SJSA1 (cell line): Measurements from ENCODE around the gene ROBO2. TPM values are rescaled to one million over a fixed set of nuclear protein-coding genes. Genes with fewer than 3 reads are reported as not detected.

ENCODE experiments used
- DNase-seq, 2 experiments: peaks; one replicate each; pipeline ENCODE4 v3.0.0-alpha.2; 2015 to 2020; ENCODE audit warnings: low spot score in 2 of 2, low read depth in 1 of 2
- H3K27ac ChIP-seq: fragments of 250-450 bp; sonication (Bioruptor Pico); 2 replicates; pipeline ENCODE4 v1.5.1; 2020; ENCODE audit warnings: mild to moderate bottlenecking, moderate library complexity
- H3K27me3 ChIP-seq: fragments of 250-450 bp; sonication (Bioruptor Pico); replicated peaks from 2 replicates; pipeline ENCODE4 v1.5.1; 2020; ENCODE audit warnings: mild to moderate bottlenecking, moderate library complexity
- H3K36me3 ChIP-seq: fragments of 250-450 bp; sonication (Bioruptor Pico); 2 replicates; pipeline ENCODE4 v1.5.1; 2020; ENCODE audit warnings: mild to moderate bottlenecking
- H3K4me1 ChIP-seq: fragments of 250-450 bp; sonication (Bioruptor Pico); replicated peaks from 2 replicates; pipeline ENCODE4 v1.6.1; 2021; ENCODE audit warnings: mild to moderate bottlenecking
- H3K4me3 ChIP-seq: fragments of 250-450 bp; sonication (Bioruptor Pico); 2 replicates; pipeline ENCODE4 v1.5.1; 2020; ENCODE audit warnings: mild to moderate bottlenecking
- H3K9me3 ChIP-seq: fragments of 250-450 bp; sonication (Bioruptor Pico); replicated peaks from 2 replicates; pipeline ENCODE4 v1.5.1; 2020; ENCODE audit warnings: mild to moderate bottlenecking
- total RNA-seq: library from RNA; depleted of rRNA; stranded (reverse); fragments of >200 nt; shearing (Covaris generic); gene quantifications from 2 replicates; pipeline ENCODE4 v1.2.3, GENCODE V29; 2014

ROBO2 gene
- total RNA-seq, 1 experiment from 2014 or later = not detected

GRCh38 chr3:77539014-77539413 lies 499.1 kb downstream of the ROBO2 start:
- H3K4me1 ChIP-seq = no peaks in the 10 kb centered on the region
- H3K27ac ChIP-seq = no peak overlapping the region
- no peak for DNase-seq
- H3K27me3 ChIP-seq = no peaks in the 10 kb centered on the region
- no peak overlapping the region for H3K4me3 ChIP-seq
- no peaks in the 10 kb centered on the region for H3K9me3 ChIP-seq
- H3K36me3 ChIP-seq = no peaks in the 10 kb centered on the region

GRCh38 chr3:77539677-77540076 lies 499.8 kb downstream of the ROBO2 start:
- no peak for DNase-seq
- H3K27ac ChIP-seq = no peak overlapping the region
- H3K4me3 ChIP-seq = no peak overlapping the region
- no peaks in the 10 kb centered on the region for H3K27me3 ChIP-seq
- H3K4me1 ChIP-seq = no peaks in the 10 kb centered on the region
- H3K9me3 ChIP-seq = no peaks in the 10 kb centered on the region
- no peaks in the 10 kb centered on the region for H3K36me3 ChIP-seq

GRCh38 chr3:77541203-77541922 lies 501.5 kb downstream of the ROBO2 start:
- Histone ChIP-seq H3K4me3 (no peak overlapping the region), H3K9me3 (no peaks in the 10 kb centered on the region), H3K4me1 (no peaks in the 10 kb centered on the region), H3K36me3 (no peaks in the 10 kb centered on the region), H3K27ac (no peak overlapping the region), H3K27me3 (no peaks in the 10 kb centered on the region)
- no peak for DNase-seq

GRCh38 chr3:77546246-77546645 lies 506.3 kb downstream of the ROBO2 start:
- Histone ChIP-seq H3K27ac (no peak overlapping the region), H3K4me3 (no peak overlapping the region), H3K27me3 (no peaks in the 10 kb centered on the region), H3K36me3 (no peaks in the 10 kb centered on the region), H3K9me3 (no peaks in the 10 kb centered on the region), H3K4me1 (no peaks in the 10 kb centered on the region)
- DNase-seq = no peak

DNA sequence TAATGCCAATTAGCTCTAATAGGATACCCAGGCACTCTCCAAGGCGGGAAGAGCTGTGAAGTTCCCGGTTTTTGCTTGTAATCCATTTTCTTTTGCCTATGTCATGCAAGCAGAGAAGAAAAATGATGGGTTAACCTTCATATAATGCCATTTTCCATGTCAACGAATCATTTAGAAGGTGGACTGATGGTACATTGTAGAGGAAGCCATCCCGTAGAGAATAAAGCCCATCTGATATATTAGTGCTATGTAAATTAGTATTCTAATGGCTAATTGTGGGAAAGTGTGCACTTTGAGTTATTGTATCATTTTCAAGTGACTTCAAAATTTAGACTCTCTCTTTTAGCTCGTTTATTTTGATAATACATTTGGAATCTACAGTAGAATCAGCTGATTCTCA lies 509.1 kb downstream of the ROBO2 start:
- Histone ChIP-seq H3K36me3 (no peaks in the 10 kb centered on the region), H3K27ac (no peak overlapping the region), H3K9me3 (no peaks in the 10 kb centered on the region), H3K4me1 (no peaks in the 10 kb centered on the region), H3K27me3 (no peaks in the 10 kb centered on the region), H3K4me3 (no peak overlapping the region)
- no peak for DNase-seq

GRCh38 chr3:77553240-77553639 lies 513.3 kb downstream of the ROBO2 start:
- Histone ChIP-seq H3K27me3 (no peaks in the 10 kb centered on the region), H3K27ac (no peak overlapping the region), H3K9me3 (no peaks in the 10 kb centered on the region), H3K4me3 (no peak overlapping the region), H3K4me1 (no peaks in the 10 kb centered on the region), H3K36me3 (no peaks in the 10 kb centered on the region)
- DNase-seq = no peak

DNA sequence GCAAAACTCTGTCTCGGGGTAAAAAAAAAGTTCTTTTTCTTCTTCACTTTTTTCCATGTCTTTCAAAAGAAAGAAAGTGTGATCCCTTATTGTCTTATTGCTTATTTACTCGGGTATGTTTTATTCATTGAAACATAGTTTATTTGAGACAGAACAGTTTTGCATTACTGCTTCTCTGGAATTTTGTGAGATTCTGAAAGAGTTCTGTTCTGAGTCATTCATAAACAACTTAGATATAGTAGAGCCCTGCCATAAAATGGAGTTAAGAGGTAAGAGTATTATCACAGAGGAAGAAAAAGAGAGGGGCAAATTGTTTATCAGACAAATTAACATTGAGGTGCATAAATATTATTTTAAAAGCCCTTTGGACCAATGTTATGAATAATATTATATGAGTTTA lies 522.2 kb downstream of the ROBO2 start:
- DNase-seq = no peak
- Histone ChIP-seq H3K4me3 (no peak overlapping the region), H3K27ac (no peak overlapping the region), H3K9me3 (no peaks in the 10 kb centered on the region), H3K27me3 (no peaks in the 10 kb centered on the region), H3K4me1 (no peaks in the 10 kb centered on the region), H3K36me3 (no peaks in the 10 kb centered on the region)

GRCh38 chr3:77563012-77563411 lies 523.1 kb downstream of the ROBO2 start:
- H3K27me3 ChIP-seq = no peaks in the 10 kb centered on the region
- H3K27ac ChIP-seq = no peak overlapping the region
- H3K4me1 ChIP-seq = no peaks in the 10 kb centered on the region
- no peak for DNase-seq
- no peaks in the 10 kb centered on the region for H3K36me3 ChIP-seq
- no peak overlapping the region for H3K4me3 ChIP-seq
- no peaks in the 10 kb centered on the region for H3K9me3 ChIP-seq

- Histone ChIP-seq H3K9me3 (no peaks in the 10 kb centered on the region), H3K4me1 (no peaks in the 10 kb centered on the region), H3K4me3 (no peak overlapping the region), H3K27ac (no peak overlapping the region), H3K36me3 (no peaks in the 10 kb centered on the region), H3K27me3 (no peaks in the 10 kb centered on the region)
- no peak for DNase-seq
Observed at GRCh38 chr3:77566055-77566454, 526.2 kb downstream of the ROBO2 start.

DNA sequence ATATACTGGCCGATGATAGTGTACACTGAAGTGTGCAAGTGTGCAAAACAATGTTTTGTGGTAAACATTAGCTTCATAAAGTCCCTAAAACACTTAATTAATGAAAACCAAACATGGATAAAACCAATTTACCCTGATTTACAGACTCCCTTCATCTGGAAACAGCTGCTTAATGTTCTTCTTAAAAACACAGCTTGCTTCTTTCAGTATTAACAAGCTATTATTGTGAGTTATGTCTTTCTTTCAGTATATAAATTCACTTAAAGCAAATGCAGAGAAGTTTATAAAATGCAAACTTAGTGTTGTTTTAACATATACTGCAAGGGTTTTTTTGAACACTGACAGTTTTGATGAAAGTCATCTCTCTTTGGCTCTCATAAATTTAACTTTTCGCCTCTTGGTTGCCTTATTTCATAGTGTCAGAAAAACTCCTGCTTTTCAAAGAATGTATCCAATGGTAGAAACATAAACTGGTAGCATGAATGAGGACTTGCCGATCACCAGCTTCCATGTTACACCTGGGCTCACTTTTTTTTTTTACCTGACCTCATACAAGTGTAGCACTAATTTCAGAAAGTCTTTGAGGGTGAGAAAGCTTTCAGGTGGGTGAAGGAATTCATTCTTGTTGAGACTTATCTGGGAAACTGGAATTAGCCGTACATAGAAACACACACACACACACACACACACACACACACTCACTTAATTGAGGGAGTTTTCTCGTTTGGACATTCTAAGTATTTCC lies 532.2 kb downstream of the ROBO2 start:
- no peaks in the 10 kb centered on the region for H3K36me3 ChIP-seq
- no peaks in the 10 kb centered on the region for H3K4me1 ChIP-seq
- no peaks in the 10 kb centered on the region for H3K9me3 ChIP-seq
- no peak overlapping the region for H3K27ac ChIP-seq
- H3K27me3 ChIP-seq = no peaks in the 10 kb centered on the region
- no peak for DNase-seq
- H3K4me3 ChIP-seq = no peak overlapping the region

GRCh38 chr3:77577264-77577663 lies 537.4 kb downstream of the ROBO2 start:
- no peaks in the 10 kb centered on the region for H3K36me3 ChIP-seq
- H3K9me3 ChIP-seq = no peaks in the 10 kb centered on the region
- no peaks in the 10 kb centered on the region for H3K4me1 ChIP-seq
- no peak overlapping the region for H3K4me3 ChIP-seq
- no peak for DNase-seq
- H3K27ac ChIP-seq = no peak overlapping the region
- H3K27me3 ChIP-seq = no peaks in the 10 kb centered on the region

DNA sequence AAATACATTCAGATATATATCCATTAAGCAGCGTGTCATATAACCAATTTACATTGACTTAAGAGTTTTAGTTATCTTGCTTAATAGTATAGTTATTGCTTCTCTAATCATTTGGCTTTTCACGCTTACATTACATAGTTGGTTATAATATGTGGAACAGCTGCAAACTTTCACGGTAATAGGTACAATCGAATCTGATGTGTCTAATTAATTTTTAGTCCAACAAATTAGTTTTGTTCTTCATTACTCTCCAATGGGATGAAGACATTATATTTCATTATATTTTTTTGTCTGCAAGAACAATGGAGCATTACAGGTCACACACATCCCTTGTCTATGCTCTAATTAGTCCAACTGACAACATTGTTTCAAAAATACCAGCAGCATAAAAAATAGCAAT lies 546.3 kb downstream of the ROBO2 start:
- H3K27ac ChIP-seq = no peak overlapping the region
- no peak for DNase-seq
- H3K9me3 ChIP-seq = no peaks in the 10 kb centered on the region
- H3K4me3 ChIP-seq = no peak overlapping the region
- H3K36me3 ChIP-seq = no peaks in the 10 kb centered on the region
- no peaks in the 10 kb centered on the region for H3K27me3 ChIP-seq
- no peaks in the 10 kb centered on the region for H3K4me1 ChIP-seq

DNA sequence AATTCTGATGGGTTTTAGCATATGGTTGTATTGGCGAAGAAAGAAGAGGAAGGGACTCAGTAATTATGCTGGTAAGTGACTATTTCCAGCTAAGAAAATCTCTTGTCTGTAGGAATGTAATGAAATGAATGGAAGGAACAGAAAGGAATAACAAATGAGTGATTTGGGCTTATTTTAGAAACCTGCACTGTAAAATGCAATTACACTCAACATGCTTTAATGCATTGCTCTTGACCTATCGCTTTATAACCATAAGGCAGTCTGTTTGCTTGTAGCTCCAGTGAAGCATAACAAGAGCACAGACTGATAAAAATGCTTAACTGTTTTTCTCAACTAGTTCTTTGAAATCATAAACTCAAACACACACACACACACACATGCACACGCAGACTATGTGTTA lies 549.0 kb downstream of the ROBO2 start:
- H3K9me3 ChIP-seq = no peaks in the 10 kb centered on the region
- H3K4me1 ChIP-seq = no peaks in the 10 kb centered on the region
- no peak for DNase-seq
- no peak overlapping the region for H3K27ac ChIP-seq
- H3K36me3 ChIP-seq = no peaks in the 10 kb centered on the region
- no peaks in the 10 kb centered on the region for H3K27me3 ChIP-seq
- H3K4me3 ChIP-seq = no peak overlapping the region

DNA sequence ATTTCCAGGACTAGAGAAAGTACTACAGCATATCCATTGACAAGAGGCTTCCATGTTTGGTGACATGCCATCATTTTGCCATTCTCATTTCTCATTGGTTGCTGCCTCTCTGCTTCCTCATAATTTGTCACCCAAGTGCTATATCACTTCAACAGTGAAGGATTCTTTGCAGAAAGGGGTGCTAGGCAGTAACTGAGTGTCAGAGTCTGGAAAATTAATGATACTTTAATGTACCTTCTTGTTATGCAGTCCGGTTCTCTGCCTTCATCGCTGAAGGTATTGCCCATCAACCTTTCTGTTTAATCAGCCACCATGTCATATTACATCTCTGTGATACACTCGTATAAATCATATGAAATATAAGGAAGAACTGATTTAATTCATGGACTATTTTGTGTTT lies 550.3 kb downstream of the ROBO2 start:
- no peaks in the 10 kb centered on the region for H3K27me3 ChIP-seq
- H3K27ac ChIP-seq = no peak overlapping the region
- no peaks in the 10 kb centered on the region for H3K9me3 ChIP-seq
- DNase-seq = no peak
- no peaks in the 10 kb centered on the region for H3K4me1 ChIP-seq
- H3K4me3 ChIP-seq = no peak overlapping the region
- no peaks in the 10 kb centered on the region for H3K36me3 ChIP-seq
